Immature natural killer cell (primary cell): ENCODE results near the gene GLIPR1. TPM values are rescaled to one million over a fixed set of nuclear protein-coding genes. Genes with fewer than 3 reads are reported as not detected.
"Not testable (repeated sequence)": the region's sequence is repeated elsewhere in the genome, so short reads cannot be mapped to it uniquely, and the experiment has no call there.

ENCODE experiments used
- DNase-seq, 3 donors: peaks; one replicate each; pipeline ENCODE4 v3.0.0; 2022; ENCODE audit warnings: mixed read lengths in 1 of 3
- H3K27ac Mint-ChIP-seq, 6 donors: one replicate each; pipeline ENCODE4 v1.8.0; 2020; ENCODE audit warnings: mixed read lengths in 6 of 6, mild to moderate bottlenecking in 5 of 6, inconsistent platforms in 4 of 6, moderate library complexity in 3 of 6
- H3K27me3 Mint-ChIP-seq, 3 donors: one replicate each; pipeline ENCODE4 v1.8.0; 2020 to 2021; ENCODE audit warnings: low read depth in 3 of 3, mild to moderate bottlenecking in 3 of 3, mixed read lengths in 3 of 3, moderate library complexity in 3 of 3, inconsistent platforms in 1 of 3
- H3K36me3 Mint-ChIP-seq, 3 donors: one replicate each; pipeline ENCODE4 v1.8.0; 2020; ENCODE audit warnings: mixed read lengths in 3 of 3, inconsistent platforms in 2 of 3, mild to moderate bottlenecking in 2 of 3
- H3K4me1 Mint-ChIP-seq, 2 donors: one replicate each; pipeline ENCODE4 v1.8.0; 2020; ENCODE audit warnings: inconsistent platforms in 2 of 2, mild to moderate bottlenecking in 2 of 2, mixed read lengths in 2 of 2, moderate library complexity in 1 of 2
- H3K4me3 Mint-ChIP-seq, 5 donors: one replicate each; pipeline ENCODE4 v1.8.0; 2020; ENCODE audit warnings: mild to moderate bottlenecking in 5 of 5, mixed read lengths in 5 of 5, inconsistent platforms in 3 of 5, moderate library complexity in 3 of 5
- H3K9me3 Mint-ChIP-seq, 6 donors: one replicate each; pipeline ENCODE4 v1.8.0; 2020; ENCODE audit warnings: mild to moderate bottlenecking in 6 of 6, mixed read lengths in 6 of 6, inconsistent platforms in 4 of 6, moderate library complexity in 3 of 6
- polyA plus RNA-seq, 3 donors: library from polyadenylated mRNA; unstranded; fragments of 300-500 nt; fragmentation: Illumina TruSeq; gene quantifications; one replicate each; pipeline ENCODE4 v1.2.3, GENCODE V29; 2021

GLIPR1 gene
- 100 to 1,000 TPM; 132 to 229 (median 201) TPM for polyA plus RNA-seq

DNA sequence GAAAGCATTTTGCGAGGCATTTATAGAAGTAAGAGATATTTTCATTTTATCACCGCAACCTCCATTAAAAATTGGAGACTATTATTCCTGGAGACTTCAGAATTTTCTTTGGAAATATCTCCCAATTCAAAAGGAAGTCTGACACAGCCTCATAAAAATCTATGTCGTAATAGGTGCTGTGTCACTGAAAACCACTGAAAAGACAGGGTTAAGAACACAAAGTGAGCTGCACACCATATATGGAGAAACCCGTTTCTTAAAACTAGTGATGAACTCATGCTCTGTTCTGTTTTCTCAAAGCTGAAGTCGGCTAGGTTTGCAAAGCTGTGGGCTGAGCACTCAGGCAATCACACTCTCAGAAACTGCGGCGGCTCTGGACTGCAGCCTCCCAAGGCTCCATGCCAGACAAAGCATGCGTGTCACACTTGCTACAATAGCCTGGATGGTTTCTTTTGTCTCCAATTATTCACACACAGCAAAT lies at the start of gene GLIPR1:
TSS of gene GLIPR1 (plus strand) at position 287 of the 481 bp plus-strand sequence. CDS start at position 413, 126 bp downstream.
- peak; percentile 68 to 82 (median 75) for DNase-seq
- H3K27ac Mint-ChIP-seq = peak within 1 kb of the TSS; percentile 93 to 99 (median 96)
- peaks cover 74 to 87% of the 10 kb centered on the region in 2 donors for H3K4me1 Mint-ChIP-seq
- H3K9me3 Mint-ChIP-seq = no peaks in the 10 kb centered on the region
- peak within 1 kb of the TSS; percentile 94 to 99 (median 97) for H3K4me3 Mint-ChIP-seq
- H3K36me3 Mint-ChIP-seq = peaks cover 9 to 19% (median 15%) of the 10 kb centered on the region in 3 donors
- H3K27me3 Mint-ChIP-seq = peaks cover 10 to 17% (median 10%) of the 10 kb centered on the region in 3 donors

DNA sequence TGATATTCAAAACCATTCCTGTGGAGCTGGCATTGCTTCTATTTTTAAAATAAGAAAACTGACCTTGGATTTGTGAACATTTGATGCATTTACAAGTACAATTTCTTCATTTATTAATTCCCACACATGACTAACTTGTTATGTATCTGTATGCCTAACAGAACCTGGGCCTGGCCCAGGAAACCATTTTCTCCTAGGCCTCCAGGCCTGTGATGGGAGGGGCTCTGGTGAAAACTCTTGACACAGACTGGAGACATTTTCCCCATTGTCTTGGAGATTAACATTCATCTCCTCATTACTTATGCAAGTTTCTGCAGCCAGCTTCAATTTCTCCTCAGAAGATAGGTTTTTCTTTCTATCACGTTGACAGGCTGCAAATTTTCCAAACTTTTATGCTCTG lies 47.6 kb upstream of the GLIPR1 start:
- Mint-ChIP-seq H3K4me3 (no peak overlapping the region), H3K9me3 (peaks cover 0 to 10% (median under 1%) of the 10 kb centered on the region in 6 donors), H3K36me3 (peaks cover 1 to 2% (median 2%) of the 10 kb centered on the region in 3 donors), H3K27ac (no peak overlapping the region), H3K27me3 (peaks cover 0 to 3% (median 2%) of the 10 kb centered on the region in 3 donors), H3K4me1 (peaks cover 5 to 6% of the 10 kb centered on the region in 2 donors)
- DNase-seq = no peak

DNA sequence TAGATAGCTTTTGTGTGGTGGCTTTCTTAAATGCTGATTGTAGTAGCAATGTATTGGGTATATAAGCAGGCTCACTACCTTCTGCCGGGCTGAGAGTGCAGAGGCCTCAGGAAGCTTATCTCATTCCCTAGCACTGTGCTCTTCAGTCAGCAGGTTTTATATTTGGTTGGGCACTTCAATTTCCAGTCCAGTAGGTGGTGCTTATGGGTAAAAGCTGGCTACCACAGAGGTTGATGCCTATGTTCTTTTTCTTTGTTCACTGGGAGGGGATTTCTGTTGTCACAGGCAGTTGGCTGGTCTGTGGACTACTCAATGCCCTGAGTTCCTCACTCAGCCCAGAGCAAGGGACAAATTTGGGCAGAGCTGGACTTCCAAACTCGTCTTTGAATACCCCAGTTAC lies 43.0 kb upstream of the GLIPR1 start:
- Mint-ChIP-seq H3K27me3 (peaks cover 0 to 3% (median 0%) of the 10 kb centered on the region in 3 donors), H3K36me3 (peaks cover 0 to 5% (median 5%) of the 10 kb centered on the region in 3 donors), H3K27ac (peak overlapping the region in 2 of 6 donors; percentile 30 to 31), H3K4me1 (peaks cover 5 to 6% of the 10 kb centered on the region in 2 donors), H3K9me3 (peaks cover 0 to 5% (median 0%) of the 10 kb centered on the region in 6 donors), H3K4me3 (no peak overlapping the region)
- peak; percentile 45 to 61 (median 45) for DNase-seq

DNA sequence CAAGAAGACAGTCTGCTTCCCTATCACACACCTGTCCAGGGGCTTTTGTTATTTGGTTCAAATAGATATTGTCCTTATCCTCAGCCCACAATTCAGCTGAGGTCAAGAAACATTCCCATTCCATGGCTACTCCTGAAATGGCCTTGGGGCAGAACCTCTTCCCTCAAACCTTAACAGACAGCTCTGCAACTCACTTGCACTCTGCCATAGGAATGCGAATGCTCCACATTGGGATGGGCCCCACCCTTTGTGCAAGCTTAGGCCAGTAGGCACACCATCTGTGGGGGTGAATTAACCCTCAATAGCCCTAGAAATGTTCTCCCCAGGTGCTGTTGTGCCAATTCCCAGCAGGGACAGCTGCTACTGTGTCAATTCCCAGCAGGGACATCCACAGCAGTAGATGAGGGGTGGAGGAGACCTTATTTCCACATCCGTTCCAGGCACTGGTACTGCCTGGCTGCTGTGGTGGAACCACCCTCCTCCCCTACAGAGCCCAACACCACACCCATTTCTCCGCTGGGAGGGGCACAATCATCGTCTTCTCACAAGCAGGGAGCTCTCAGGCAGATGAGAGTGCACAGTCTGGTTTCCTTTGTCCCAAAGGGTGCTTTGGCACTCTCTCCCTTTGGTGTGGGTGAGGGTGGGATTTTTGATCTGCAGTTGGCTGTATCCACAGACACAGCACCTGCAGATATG lies 42.3 kb upstream of the GLIPR1 start:
- no peak for DNase-seq
- Mint-ChIP-seq H3K27me3 (peaks cover 0 to 3% (median 0%) of the 10 kb centered on the region in 3 donors), H3K4me3 (no peak overlapping the region), H3K9me3 (peaks cover 0 to 5% (median 0%) of the 10 kb centered on the region in 6 donors), H3K27ac (no peak overlapping the region), H3K4me1 (peaks cover 5 to 6% of the 10 kb centered on the region in 2 donors), H3K36me3 (peaks cover 0 to 5% (median 5%) of the 10 kb centered on the region in 3 donors)

DNA sequence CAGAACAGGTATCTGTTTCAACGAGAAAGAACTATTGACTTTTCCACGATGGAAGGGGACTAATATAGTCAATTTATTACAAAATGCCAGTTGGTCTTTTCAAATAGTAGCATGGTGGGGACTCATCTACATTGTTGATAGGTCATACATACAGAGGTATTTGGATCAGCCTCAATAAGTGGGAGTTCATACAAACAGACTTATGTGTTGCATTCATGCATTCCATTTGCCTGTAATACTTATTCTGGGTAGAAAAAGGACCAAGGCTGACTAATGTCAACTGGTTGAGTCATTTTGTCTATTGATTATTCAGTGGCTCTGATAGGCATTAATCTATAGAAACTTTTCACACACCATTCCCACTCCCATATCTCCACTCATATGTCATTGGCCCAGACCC lies 41.5 kb upstream of the GLIPR1 start:
- H3K4me3 Mint-ChIP-seq = no peak overlapping the region
- H3K36me3 Mint-ChIP-seq = peaks cover 0 to 5% (median 5%) of the 10 kb centered on the region in 3 donors
- H3K9me3 Mint-ChIP-seq = peaks cover 0 to 5% (median 0%) of the 10 kb centered on the region in 6 donors
- H3K4me1 Mint-ChIP-seq = peaks cover 5 to 6% of the 10 kb centered on the region in 2 donors
- H3K27me3 Mint-ChIP-seq = peaks cover 0 to 4% (median 3%) of the 10 kb centered on the region in 3 donors
- no peak for DNase-seq
- H3K27ac Mint-ChIP-seq = no peak overlapping the region

DNA sequence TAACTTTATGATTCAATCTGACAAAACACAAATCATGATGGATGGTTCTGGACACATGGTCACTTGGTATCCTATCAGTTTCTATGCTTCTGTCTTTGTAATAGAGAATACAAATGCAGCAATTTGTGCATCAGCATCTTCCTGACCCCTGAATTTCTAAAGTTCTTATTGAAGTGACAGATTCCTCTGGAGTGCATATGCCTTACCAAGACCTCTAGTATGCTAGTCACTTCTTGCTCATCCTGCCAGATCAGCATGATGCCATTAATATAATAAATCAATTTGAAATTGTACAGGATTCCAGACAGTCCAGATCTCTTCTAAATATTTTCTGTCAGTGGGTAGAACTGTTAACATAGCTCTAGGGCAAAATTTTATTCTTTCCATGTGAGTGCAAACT lies 40.6 kb upstream of the GLIPR1 start:
- Mint-ChIP-seq H3K9me3 (peaks cover 0 to 5% (median 0%) of the 10 kb centered on the region in 6 donors), H3K4me1 (peaks cover 5 to 6% of the 10 kb centered on the region in 2 donors), H3K4me3 (no peak overlapping the region), H3K36me3 (peaks cover 0 to 5% (median 5%) of the 10 kb centered on the region in 3 donors), H3K27ac (no peak overlapping the region), H3K27me3 (peaks cover 0 to 4% (median 3%) of the 10 kb centered on the region in 3 donors)
- no peak for DNase-seq

DNA sequence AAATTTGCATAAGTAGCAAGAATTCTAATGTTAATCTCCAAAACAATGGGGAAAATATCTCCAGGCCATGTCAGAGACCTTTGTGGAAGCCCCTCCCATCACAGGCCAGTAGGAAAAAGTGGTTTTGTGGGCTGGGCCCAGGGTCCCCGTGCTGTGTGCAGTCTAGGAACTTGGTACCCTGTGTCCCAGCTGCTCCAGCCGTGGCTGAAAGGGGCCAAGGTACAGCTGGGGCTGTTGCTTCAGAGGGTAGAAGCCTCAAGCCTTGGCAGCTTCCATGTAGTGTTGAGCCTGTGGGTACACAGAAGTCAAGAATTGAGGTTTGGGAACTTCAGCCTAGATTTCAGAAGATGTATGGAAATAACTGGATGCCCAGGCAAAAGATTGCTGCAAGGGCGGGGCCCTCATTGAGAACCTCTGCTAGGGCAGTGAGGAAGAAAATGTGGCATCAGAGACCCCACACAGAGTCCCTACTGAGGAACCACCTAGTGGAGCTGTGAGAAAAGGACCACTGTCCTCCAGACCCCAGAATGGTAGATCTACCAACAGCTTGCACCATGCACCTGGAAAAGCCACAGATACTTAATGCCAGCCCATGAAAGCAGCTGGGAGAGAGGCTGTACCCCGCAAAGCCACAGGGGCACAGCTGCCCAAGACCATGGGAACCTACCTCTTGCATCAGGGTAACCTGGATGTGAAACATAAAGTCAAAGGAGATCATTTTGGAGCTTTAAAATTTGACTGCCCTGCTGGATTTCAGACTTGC lies 38.7 kb upstream of the GLIPR1 start:
- DNase-seq, H3K4me1 Mint-ChIP-seq, H3K27me3 Mint-ChIP-seq: not testable (repeated sequence)

DNA sequence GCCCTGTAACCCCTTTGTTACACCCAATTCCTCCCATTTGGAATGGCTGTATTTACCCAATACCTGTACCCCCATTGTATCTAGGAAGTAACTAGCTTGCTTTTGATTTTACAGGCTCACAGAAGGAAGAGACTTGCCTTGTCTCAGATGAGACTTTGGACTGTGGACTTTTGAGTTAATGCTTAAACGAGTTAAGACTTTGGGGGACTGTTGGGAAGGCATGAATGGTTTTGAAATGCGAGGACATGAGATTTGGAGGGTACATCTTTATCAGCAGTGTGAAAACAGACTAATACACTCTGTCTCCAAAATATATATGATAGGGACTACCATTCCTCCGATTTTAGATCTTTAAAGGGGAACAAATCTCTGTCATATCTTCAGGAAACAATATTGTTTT lies 38.1 kb upstream of the GLIPR1 start:
- DNase-seq, H3K36me3 Mint-ChIP-seq, H3K9me3 Mint-ChIP-seq, H3K4me3 Mint-ChIP-seq, H3K27me3 Mint-ChIP-seq, H3K4me1 Mint-ChIP-seq: not testable (repeated sequence)
- H3K27ac Mint-ChIP-seq = peak overlapping the region in 1 of 6 donors; percentile 46

More for the DNA sequence above, 38.7 kb upstream of the GLIPR1 start:
- not testable (repeated sequence) for H3K4me3 Mint-ChIP-seq, H3K36me3 Mint-ChIP-seq, H3K9me3 Mint-ChIP-seq, H3K27ac Mint-ChIP-seq

DNA sequence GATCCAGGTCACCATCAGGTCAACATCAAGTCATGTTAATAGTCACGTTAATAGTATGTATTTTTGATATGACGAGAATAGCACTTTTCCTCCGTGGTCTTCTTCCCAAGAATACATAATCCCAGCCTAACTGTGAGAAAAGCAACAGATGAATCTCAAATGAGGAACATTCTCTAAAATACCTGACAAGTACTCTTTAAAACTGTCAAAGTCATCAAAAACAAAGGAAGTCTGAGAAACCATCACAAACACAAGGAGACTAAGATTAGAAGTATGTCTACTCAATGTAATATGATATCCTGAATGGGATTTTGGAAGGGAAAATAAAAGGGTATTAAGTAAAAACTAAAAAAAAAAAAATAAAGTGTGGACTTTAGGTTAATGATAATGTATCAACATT lies 36.8 kb upstream of the GLIPR1 start:
- Mint-ChIP-seq H3K4me3 (no peak overlapping the region), H3K4me1 (no peaks in the 10 kb centered on the region), H3K27me3 (peaks cover 0 to 4% (median 1%) of the 10 kb centered on the region in 3 donors), H3K9me3 (peaks cover 0 to 5% (median 0%) of the 10 kb centered on the region in 6 donors), H3K27ac (no peak overlapping the region), H3K36me3 (peaks cover 0 to 5% (median 5%) of the 10 kb centered on the region in 3 donors)
- DNase-seq = no peak

DNA sequence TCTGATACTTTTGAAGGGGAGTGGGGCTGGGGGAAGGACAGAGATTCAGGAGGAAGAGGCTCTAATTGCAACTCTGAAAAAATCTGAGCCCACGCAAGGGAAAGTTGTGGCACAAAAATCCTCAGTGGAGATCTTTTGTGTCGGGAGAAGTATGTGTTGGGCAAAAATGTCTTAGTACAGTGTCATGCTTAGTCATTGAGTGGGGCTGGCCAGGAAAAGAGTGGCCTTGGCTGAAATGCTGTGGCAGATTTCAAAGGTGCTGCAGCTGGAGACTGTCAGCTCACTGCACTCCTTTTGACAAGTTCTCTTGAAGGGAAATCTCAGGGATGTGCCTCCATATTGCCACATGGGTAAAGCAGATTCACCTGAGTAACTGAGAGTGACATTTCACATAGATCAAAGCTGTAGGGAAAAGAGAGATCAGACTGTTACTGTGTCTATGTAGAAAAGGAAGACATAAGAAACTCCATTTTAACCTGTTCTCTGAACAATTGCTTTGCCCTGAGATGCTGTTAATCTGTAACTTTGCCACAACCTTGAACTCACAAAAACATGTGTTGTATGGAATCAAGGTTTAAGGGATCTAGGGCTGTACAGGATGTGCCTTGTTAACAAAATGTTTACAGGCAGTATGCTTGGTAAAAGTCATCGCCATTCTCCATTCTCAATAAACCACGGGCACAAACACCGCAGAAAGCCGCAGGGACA lies 36.0 kb upstream of the GLIPR1 start:
- peaks cover 0 to 5% (median 0%) of the 10 kb centered on the region in 6 donors for H3K9me3 Mint-ChIP-seq
- H3K27me3 Mint-ChIP-seq = peaks cover 0 to 4% (median 1%) of the 10 kb centered on the region in 3 donors
- H3K4me1 Mint-ChIP-seq = no peaks in the 10 kb centered on the region
- no peak for DNase-seq
- peaks cover 0 to 5% (median 5%) of the 10 kb centered on the region in 3 donors for H3K36me3 Mint-ChIP-seq
- no peak overlapping the region for H3K4me3 Mint-ChIP-seq
- no peak overlapping the region for H3K27ac Mint-ChIP-seq

DNA sequence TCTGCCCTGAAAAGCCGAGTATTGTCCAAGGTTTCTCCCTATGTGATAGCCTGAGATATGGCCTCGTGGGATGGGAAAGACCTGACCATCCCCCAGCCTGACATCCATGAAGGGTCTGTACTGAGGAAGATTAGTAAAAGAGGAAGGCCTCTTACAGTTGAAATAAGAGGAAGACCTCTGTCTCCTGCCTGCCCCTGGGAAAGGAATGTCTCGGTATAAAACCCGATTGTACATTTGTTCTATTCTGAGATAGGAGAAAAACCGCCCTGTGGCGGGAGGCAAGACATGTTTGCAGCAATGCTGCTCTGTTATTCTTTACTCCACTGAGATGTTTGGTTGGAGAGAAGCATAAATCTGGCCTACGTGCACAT lies 35.4 kb upstream of the GLIPR1 start:
- not testable (repeated sequence) for H3K27me3 Mint-ChIP-seq, H3K9me3 Mint-ChIP-seq, DNase-seq, H3K4me1 Mint-ChIP-seq, H3K4me3 Mint-ChIP-seq, H3K27ac Mint-ChIP-seq, H3K36me3 Mint-ChIP-seq

DNA sequence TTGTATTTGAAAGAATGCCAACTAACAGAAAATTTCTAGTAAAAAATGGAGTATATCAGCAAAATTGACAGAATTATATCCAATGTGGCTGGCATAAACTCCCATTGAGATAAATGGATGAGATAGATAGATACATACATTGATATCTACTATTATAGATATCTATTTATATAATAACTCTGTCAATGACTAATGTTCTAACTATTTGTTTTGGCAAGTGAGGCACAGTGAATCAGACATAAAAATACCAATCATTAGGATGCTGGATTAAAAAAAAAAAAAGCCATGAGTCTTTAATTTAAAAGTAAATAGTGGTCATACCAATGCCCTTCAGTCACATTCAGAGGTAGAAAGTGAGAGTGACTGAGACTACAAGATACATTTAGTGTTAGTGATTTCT lies 33.7 kb upstream of the GLIPR1 start:
- Mint-ChIP-seq H3K27ac (peak overlapping the region in 1 of 6 donors; percentile 13), H3K4me3 (no peak overlapping the region), H3K4me1 (no peaks in the 10 kb centered on the region), H3K27me3 (peaks cover 0 to 4% (median 1%) of the 10 kb centered on the region in 3 donors), H3K36me3 (no peaks in the 10 kb centered on the region), H3K9me3 (no peaks in the 10 kb centered on the region)
- DNase-seq = no peak

DNA sequence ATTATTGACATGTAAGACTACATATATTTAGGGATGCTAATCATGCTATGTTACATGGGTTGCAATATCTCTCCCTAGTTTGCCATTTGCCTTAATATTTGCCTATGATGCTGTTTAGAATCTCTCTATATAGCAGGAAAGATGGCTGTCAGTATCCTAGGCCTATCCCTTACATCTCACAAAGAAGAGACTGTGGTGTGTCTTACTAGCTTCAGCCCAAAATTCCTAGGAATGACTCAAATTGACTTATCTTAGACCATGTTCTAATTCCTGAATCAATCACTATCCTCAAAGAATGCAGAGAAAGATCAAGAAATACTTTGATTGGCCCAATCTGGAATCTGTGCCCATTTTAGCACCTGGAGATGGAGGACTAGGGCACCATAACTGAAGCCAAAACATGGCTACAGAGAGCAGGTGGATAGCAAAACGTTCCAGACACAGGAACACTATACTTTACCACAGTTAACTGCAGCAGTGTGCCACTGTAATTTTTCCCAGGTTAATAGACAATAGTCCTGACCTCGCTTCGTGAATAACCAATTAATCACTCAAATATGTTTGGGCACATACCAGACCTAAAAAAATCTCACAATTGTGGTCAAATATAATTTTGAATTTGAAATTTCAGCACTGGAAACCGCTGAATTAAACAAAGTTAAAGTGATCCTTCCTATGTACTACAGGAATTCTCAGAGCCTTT lies 32.7 kb upstream of the GLIPR1 start:
- Mint-ChIP-seq H3K36me3 (no peaks in the 10 kb centered on the region), H3K9me3 (no peaks in the 10 kb centered on the region), H3K4me3 (no peak overlapping the region), H3K27me3 (peaks cover 0 to 4% (median 1%) of the 10 kb centered on the region in 3 donors), H3K4me1 (no peaks in the 10 kb centered on the region), H3K27ac (no peak overlapping the region)
- no peak for DNase-seq
